Mucosa of rectum (tissue), 2 donors: ENCODE data around the gene GLIS2.
"Not testable (repeated sequence)": the region's sequence is repeated elsewhere in the genome, so short reads cannot be mapped to it uniquely, and the experiment has no call there.

ENCODE experiments used
- H3K27ac ChIP-seq, 2 donors: one replicate each; pipeline ENCODE4 v1.7.0; 2013; ENCODE audit warnings: inconsistent platforms in 2 of 2, low read depth in 2 of 2, low read length in 2 of 2
- H3K27me3 ChIP-seq, 2 donors: one replicate each; pipeline ENCODE4 v1.7.0; 2013; ENCODE audit warnings: low read length in 2 of 2; ENCODE audit not compliant: control insufficient read depth in 2 of 2, insufficient read depth in 2 of 2
- H3K36me3 ChIP-seq, 2 donors: one replicate each; pipeline ENCODE4 v1.7.0; 2013; ENCODE audit warnings: low read length in 2 of 2; ENCODE audit not compliant: control insufficient read depth in 2 of 2, insufficient read depth in 2 of 2
- H3K4me1 ChIP-seq, 2 donors: one replicate each; pipeline ENCODE4 v1.7.0; 2013; ENCODE audit warnings: low read length in 2 of 2, mild to moderate bottlenecking in 1 of 2; ENCODE audit not compliant: control insufficient read depth in 2 of 2, insufficient read depth in 2 of 2
- H3K4me3 ChIP-seq, 2 donors: one replicate each; pipeline ENCODE4 v1.7.0; 2013; ENCODE audit warnings: low read length in 2 of 2
- H3K9ac ChIP-seq, 2 donors: one replicate each; pipeline ENCODE4 v1.7.0; 2013; ENCODE audit warnings: low read length in 2 of 2, low read depth in 1 of 2, mild to moderate bottlenecking in 1 of 2
- H3K9me3 ChIP-seq, 2 donors: one replicate each; pipeline ENCODE4 v1.7.0; 2013; ENCODE audit warnings: low read length in 2 of 2; ENCODE audit not compliant: control insufficient read depth in 2 of 2
- donor health status: healthy.
- donor health status: Normal muscosa, but diverticular disease.

GLIS2 gene

DNA sequence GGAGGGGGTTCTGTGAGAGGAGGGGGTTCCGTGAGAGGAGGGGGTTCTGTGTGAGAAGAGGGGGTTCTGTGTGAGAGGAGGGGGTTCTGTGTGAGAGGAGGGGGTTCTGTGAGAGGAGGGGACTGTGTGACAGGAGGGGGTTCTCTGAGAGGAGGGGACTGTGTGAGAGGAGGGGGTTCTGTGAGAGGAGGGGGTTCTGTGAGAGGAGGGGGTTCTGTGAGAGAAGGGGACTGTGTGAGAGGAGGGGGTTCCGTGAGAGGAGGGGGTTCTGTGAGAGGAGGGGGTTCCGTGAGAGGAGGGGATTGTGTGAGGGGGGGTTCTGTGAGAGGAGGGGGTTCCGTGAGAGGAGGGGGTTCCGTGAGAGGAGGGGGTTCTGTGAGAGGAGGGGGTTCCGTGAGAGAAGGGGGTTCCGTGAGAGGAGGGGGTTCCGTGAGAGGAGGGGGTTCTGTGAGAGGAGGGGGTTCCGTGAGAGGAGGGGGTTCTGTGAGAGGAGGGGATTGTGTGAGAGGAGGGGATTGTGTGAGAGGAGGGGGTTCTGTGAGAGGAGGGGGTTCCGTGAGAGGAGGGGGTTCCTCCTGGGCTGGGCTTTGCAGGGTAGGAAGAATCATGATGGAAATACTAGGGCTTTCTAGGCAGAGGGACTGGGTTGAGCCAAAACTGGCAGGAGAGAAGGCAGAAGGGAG, 28.6 kb downstream of the GLIS2 start:
- not testable (repeated sequence) for H3K36me3 ChIP-seq, H3K4me3 ChIP-seq, H3K27me3 ChIP-seq, H3K9me3 ChIP-seq, H3K4me1 ChIP-seq, H3K27ac ChIP-seq, H3K9ac ChIP-seq

DNA sequence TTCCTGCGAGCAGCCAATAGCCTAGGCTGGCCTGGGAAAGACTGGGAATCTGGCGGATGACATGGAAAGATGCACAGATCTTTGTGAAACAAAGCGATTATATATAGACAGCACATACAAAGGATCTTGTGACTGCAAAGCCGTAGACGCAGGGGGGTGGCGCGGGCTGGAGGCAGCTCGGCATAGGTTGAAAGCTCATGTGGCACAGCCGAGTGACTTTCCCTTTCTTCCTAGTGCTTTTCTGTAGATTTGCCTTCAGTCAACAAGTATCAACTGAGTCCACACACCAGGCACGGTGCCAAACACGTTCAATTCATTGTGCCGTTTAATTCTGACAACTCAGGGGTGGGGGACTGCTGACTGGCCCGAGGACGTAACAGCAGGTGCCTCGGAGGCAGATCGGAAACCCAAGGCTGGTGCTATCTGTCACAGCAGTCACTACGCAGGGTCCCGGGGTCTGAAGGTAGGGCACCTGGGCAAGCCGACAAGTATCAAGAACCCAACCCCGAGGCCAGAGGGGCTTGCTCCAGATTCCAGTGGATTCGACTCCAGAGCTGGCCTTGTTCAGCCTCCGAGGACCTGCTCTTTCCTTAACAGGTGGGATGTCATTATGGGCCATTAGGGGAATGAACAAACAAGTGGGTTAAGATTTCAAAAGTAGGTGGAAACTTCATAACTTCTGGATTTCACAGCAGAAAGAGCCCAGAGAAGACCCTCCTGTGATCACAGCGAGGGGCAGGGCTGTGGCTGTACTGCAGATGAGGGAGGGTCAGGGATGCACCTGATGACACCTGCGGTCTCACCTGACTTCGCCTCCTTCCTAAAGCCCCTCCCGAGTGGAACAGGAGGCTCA, 29.3 kb downstream of the GLIS2 start:
- H3K4me1 ChIP-seq = peaks cover 0 to 5% of the 10 kb centered on the region in 2 donors
- no peaks in the 10 kb centered on the region for H3K27me3 ChIP-seq
- H3K36me3 ChIP-seq = peaks cover 0 to 5% of the 10 kb centered on the region in 2 donors
- no peak overlapping the region for H3K4me3 ChIP-seq
- H3K27ac ChIP-seq = no peak overlapping the region
- no peaks in the 10 kb centered on the region for H3K9me3 ChIP-seq
- H3K9ac ChIP-seq = no peak overlapping the region

GRCh38 chr16:4345836-4346781, 30.2 kb downstream of the GLIS2 start:
- H3K4me3 ChIP-seq = no peak overlapping the region
- peaks cover 0 to under 1% of the 10 kb centered on the region in 2 donors for H3K36me3 ChIP-seq
- no peaks in the 10 kb centered on the region for H3K9me3 ChIP-seq
- no peak overlapping the region for H3K27ac ChIP-seq
- peaks cover 6 to 8% of the 10 kb centered on the region in 2 donors for H3K4me1 ChIP-seq
- H3K9ac ChIP-seq = no peak overlapping the region
- no peaks in the 10 kb centered on the region for H3K27me3 ChIP-seq

- Histone ChIP-seq H3K27me3 (no peaks in the 10 kb centered on the region), H3K36me3 (no peaks in the 10 kb centered on the region), H3K9me3 (no peaks in the 10 kb centered on the region), H3K9ac (no peak overlapping the region), H3K4me3 (no peak overlapping the region), H3K4me1 (peaks cover 6 to 10% of the 10 kb centered on the region in 2 donors), H3K27ac (no peak overlapping the region)
These were observed 31.1 kb downstream of the GLIS2 start for GRCh38 chr16:4347010-4347409.

GRCh38 chr16:4347765-4348509, 32.1 kb downstream of the GLIS2 start:
- Histone ChIP-seq H3K27ac (no peak overlapping the region), H3K36me3 (no peaks in the 10 kb centered on the region), H3K9ac (no peak overlapping the region), H3K4me1 (peaks cover 6 to 10% of the 10 kb centered on the region in 2 donors), H3K4me3 (no peak overlapping the region), H3K9me3 (no peaks in the 10 kb centered on the region), H3K27me3 (no peaks in the 10 kb centered on the region)

DNA sequence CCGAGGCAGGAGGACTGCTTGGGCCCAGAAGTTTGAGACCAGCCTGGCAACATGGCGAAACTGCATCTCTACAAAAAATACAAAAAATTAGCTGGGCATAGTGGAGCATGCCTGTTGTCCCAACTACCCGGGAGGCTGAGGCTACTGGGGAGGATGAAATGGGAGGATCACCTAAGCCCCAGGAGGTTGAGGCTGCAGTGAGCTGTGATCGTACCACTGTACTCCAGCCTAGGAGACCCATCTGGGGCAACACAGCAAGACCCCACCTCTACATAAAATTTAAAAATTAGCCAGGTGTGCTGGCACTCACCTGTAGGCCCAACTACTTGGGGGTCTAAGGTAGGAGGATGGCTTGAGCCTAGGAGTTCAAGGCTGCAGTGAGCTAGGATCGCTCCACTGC, 33.5 kb downstream of the GLIS2 start:
- Histone ChIP-seq H3K27ac (no peak overlapping the region), H3K27me3 (no peaks in the 10 kb centered on the region), H3K9ac (no peak overlapping the region), H3K4me1 (peaks cover 6 to 10% of the 10 kb centered on the region in 2 donors), H3K36me3 (no peaks in the 10 kb centered on the region), H3K4me3 (no peak overlapping the region), H3K9me3 (no peaks in the 10 kb centered on the region)

DNA sequence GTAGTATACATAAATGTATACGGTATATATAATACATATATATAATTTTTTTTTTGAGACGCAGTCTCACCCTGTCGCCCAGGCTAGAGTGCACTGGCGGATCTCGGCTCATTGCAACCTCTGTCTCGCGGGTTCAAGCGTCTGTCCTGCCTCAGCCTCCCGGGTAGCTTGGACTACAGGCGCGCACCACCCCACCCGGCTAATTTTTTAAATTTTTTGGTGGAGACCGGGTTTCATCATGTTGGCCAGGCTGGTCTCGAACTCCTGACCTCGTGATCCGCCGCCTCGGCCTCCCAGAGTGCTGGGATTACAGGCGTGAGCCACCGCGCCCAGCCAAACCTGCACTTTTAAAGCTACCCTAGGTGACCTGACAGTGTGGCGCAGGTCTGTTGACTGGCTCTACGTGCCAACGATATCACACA, 34.5 kb downstream of the GLIS2 start:
- no peaks in the 10 kb centered on the region for H3K9me3 ChIP-seq
- H3K27ac ChIP-seq = peak overlapping the region; percentile 61 to 78
- peak overlapping the region; percentile 81 to 87 for H3K9ac ChIP-seq
- H3K4me1 ChIP-seq = peaks cover 6 to 10% of the 10 kb centered on the region in 2 donors
- peak overlapping the region; percentile 82 to 91 for H3K4me3 ChIP-seq
- peaks cover 5 to 7% of the 10 kb centered on the region in 2 donors for H3K36me3 ChIP-seq
- no peaks in the 10 kb centered on the region for H3K27me3 ChIP-seq

DNA sequence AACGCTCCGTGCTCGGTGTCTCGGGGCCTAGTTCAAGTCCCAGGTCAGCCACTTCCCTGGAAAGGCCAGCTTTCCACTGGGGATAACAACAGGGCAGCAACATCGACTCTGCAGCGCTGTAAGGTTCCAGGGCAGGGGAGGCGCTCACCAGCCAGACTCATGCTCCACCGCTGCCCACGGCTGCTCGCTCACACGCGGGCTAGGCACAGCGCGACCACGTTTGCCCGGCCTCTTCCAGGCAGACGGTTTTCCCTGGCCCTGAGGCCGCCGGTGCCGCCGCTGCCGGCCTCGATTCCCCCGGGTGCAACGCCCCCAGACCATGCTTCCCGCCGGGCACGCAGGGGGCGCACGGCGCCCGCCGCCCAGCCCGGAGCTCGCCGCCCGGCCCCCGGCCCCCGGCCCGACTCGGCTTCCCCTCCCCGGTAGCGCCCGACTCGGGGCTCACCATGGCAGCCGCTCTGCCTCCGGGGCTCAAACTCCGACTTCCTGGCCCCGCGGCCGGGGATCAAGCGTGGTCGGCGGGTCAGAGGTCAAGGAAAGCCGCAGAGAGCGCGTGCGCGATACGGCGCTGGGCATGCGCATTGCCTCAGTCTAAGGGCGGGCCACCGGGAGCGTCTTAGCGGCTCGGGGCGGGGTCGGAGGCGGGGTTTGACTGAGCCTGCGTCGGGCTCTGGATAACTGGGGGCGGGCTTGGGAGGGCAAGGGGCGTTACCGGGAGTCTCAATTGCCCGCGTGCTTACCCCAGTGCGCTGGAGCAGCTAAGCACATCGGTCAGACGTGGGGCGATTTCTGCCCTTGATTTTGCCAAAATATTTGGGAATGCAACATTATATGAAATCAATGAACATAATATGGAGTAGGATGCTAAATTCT, 35.2 kb downstream of the GLIS2 start, which contains the start of gene PAM16:
Gene PAM16 (minus strand): TSS at position 535 of the 873 bp plus-strand sequence. CDS start 87 bp downstream, at position 448.
- Histone ChIP-seq H3K27ac (peak within 1 kb of the TSS; percentile 61 to 78), H3K9me3 (no peaks in the 10 kb centered on the region), H3K4me1 (peaks cover 6 to 10% of the 10 kb centered on the region in 2 donors), H3K27me3 (no peaks in the 10 kb centered on the region), H3K9ac (peak within 1 kb of the TSS; percentile 81 to 87), H3K4me3 (peak within 1 kb of the TSS; percentile 82 to 91), H3K36me3 (peaks cover 5 to 7% of the 10 kb centered on the region in 2 donors)
